ENCODE results near the gene ADAMTSL2. TPM values are rescaled to one million over a fixed set of nuclear protein-coding genes. Genes with fewer than 3 reads are reported as not detected.

The ADAMTSL2 gene
- total and polyA plus RNA-seq, 2 donors, result 2.2 to 8.9 TPM

- H3K4me3 ChIP-seq (ENCODE audit: low read depth, low read length), result no peak overlapping the region
- H3K36me3 ChIP-seq (ENCODE audit: insufficient read depth), result no peaks in the 10 kb centered on the region
- no peak overlapping the region for H3K27ac ChIP-seq (ENCODE audit: low read depth)
- no peak for DNase-seq (ENCODE audit: extremely low spot score)
- 87% methylated on average over 8 of the region's 8 CpGs for WGBS
- no peaks in the 10 kb centered on the region for H3K4me1 ChIP-seq (ENCODE audit: insufficient read depth)
Observed at GRCh38 chr9:133587051-133587450, 52.5 kb downstream of the ADAMTSL2 start.

- Histone ChIP-seq H3K4me3 (ENCODE audit: low read depth, low read length) (no peak overlapping the region), H3K36me3 (ENCODE audit: insufficient read depth) (no peaks in the 10 kb centered on the region), H3K4me1 (ENCODE audit: insufficient read depth) (no peaks in the 10 kb centered on the region), H3K27ac (ENCODE audit: low read depth) (no peak overlapping the region)
- 84% methylated on average over 6 of the region's 6 CpGs for WGBS
- DNase-seq (ENCODE audit: extremely low spot score), result no peak
Observed at GRCh38 chr9:133587466-133587865, 53.0 kb downstream of the ADAMTSL2 start.

- H3K4me1 ChIP-seq (ENCODE audit: insufficient read depth), result no peaks in the 10 kb centered on the region
- no peaks in the 10 kb centered on the region for H3K36me3 ChIP-seq (ENCODE audit: insufficient read depth)
- H3K27ac ChIP-seq (ENCODE audit: low read depth), result no peak overlapping the region
- H3K4me3 ChIP-seq (ENCODE audit: low read depth, low read length), result no peak overlapping the region
- WGBS, result 43% methylated on average over 19 of the region's 19 CpGs
- DNase-seq (ENCODE audit: extremely low spot score), result no peak
Observed at GRCh38 chr9:133589454-133590227, 55.1 kb downstream of the ADAMTSL2 start.

- Histone ChIP-seq H3K4me3 (ENCODE audit: low read depth, low read length) (no peak overlapping the region), H3K27ac (ENCODE audit: low read depth) (no peak overlapping the region), H3K4me1 (ENCODE audit: insufficient read depth) (no peaks in the 10 kb centered on the region), H3K36me3 (ENCODE audit: insufficient read depth) (no peaks in the 10 kb centered on the region)
- 68% methylated on average over 20 of the region's 20 CpGs for WGBS
- DNase-seq (ENCODE audit: extremely low spot score), result no peak
Observed at GRCh38 chr9:133590231-133590855, 55.8 kb downstream of the ADAMTSL2 start.

GRCh38 chr9:133591116-133591910 is 56.8 kb downstream of the ADAMTSL2 start:
- WGBS, result 89% methylated on average over 17 of the region's 17 CpGs
- Histone ChIP-seq H3K4me1 (ENCODE audit: insufficient read depth) (no peaks in the 10 kb centered on the region), H3K27ac (ENCODE audit: low read depth) (no peak overlapping the region), H3K4me3 (ENCODE audit: low read depth, low read length) (no peak overlapping the region), H3K36me3 (ENCODE audit: insufficient read depth) (no peaks in the 10 kb centered on the region)
- DNase-seq (ENCODE audit: extremely low spot score), result no peak

GRCh38 chr9:133591985-133592384 is 57.5 kb downstream of the ADAMTSL2 start:
- DNase-seq (ENCODE audit: extremely low spot score), result no peak
- Histone ChIP-seq H3K4me1 (ENCODE audit: insufficient read depth) (no peaks in the 10 kb centered on the region), H3K36me3 (ENCODE audit: insufficient read depth) (no peaks in the 10 kb centered on the region), H3K4me3 (ENCODE audit: low read depth, low read length) (no peak overlapping the region), H3K27ac (ENCODE audit: low read depth) (no peak overlapping the region)
- WGBS, result 66% methylated on average over 10 of the region's 10 CpGs

GRCh38 chr9:133592731-133593409 is 58.4 kb downstream of the ADAMTSL2 start:
- DNase-seq (ENCODE audit: extremely low spot score), result no peak
- no peak overlapping the region for H3K27ac ChIP-seq (ENCODE audit: low read depth)
- H3K4me1 ChIP-seq (ENCODE audit: insufficient read depth), result no peaks in the 10 kb centered on the region
- no peaks in the 10 kb centered on the region for H3K36me3 ChIP-seq (ENCODE audit: insufficient read depth)
- H3K4me3 ChIP-seq (ENCODE audit: low read depth, low read length), result no peak overlapping the region
- 77% methylated on average over 17 of the region's 17 CpGs for WGBS

GRCh38 chr9:133593587-133594253 is 59.2 kb downstream of the ADAMTSL2 start:
- Histone ChIP-seq H3K36me3 (ENCODE audit: insufficient read depth) (no peaks in the 10 kb centered on the region), H3K4me1 (ENCODE audit: insufficient read depth) (no peaks in the 10 kb centered on the region), H3K27ac (ENCODE audit: low read depth) (no peak overlapping the region), H3K4me3 (ENCODE audit: low read depth, low read length) (no peak overlapping the region)
- whole genome bisulfite sequencing, result 70% methylated on average over 15 of the region's 15 CpGs
- no peak for DNase-seq (ENCODE audit: extremely low spot score)

GRCh38 chr9:133594310-133594709 is 59.8 kb downstream of the ADAMTSL2 start:
- DNase-seq (ENCODE audit: extremely low spot score), result no peak
- no peak overlapping the region for H3K27ac ChIP-seq (ENCODE audit: low read depth)
- H3K4me3 ChIP-seq (ENCODE audit: low read depth, low read length), result no peak overlapping the region
- no peaks in the 10 kb centered on the region for H3K4me1 ChIP-seq (ENCODE audit: insufficient read depth)
- H3K36me3 ChIP-seq (ENCODE audit: insufficient read depth), result no peaks in the 10 kb centered on the region
- 93% methylated on average over 2 of the region's 2 CpGs for WGBS

- no peak overlapping the region for H3K27ac ChIP-seq (ENCODE audit: low read depth)
- H3K4me3 ChIP-seq (ENCODE audit: low read depth, low read length), result no peak overlapping the region
- H3K4me1 ChIP-seq (ENCODE audit: insufficient read depth), result no peaks in the 10 kb centered on the region
- WGBS, result 79% methylated on average over 8 of the region's 8 CpGs
- DNase-seq (ENCODE audit: extremely low spot score), result no peak
- H3K36me3 ChIP-seq (ENCODE audit: insufficient read depth), result no peaks in the 10 kb centered on the region
Observed at GRCh38 chr9:133595910-133596309, 61.4 kb downstream of the ADAMTSL2 start.

GRCh38 chr9:133597316-133597957 is 62.9 kb downstream of the ADAMTSL2 start:
- Histone ChIP-seq H3K4me3 (ENCODE audit: low read depth, low read length) (no peak overlapping the region), H3K36me3 (ENCODE audit: insufficient read depth) (no peaks in the 10 kb centered on the region), H3K27ac (ENCODE audit: low read depth) (no peak overlapping the region), H3K4me1 (ENCODE audit: insufficient read depth) (no peaks in the 10 kb centered on the region)
- no peak for DNase-seq (ENCODE audit: extremely low spot score)
- 82% methylated on average over 7 of the region's 7 CpGs for WGBS

GRCh38 chr9:133598978-133599377 is 64.5 kb downstream of the ADAMTSL2 start:
- H3K4me1 ChIP-seq (ENCODE audit: insufficient read depth), result no peaks in the 10 kb centered on the region
- 79% methylated on average over 7 of the region's 7 CpGs for WGBS
- H3K4me3 ChIP-seq (ENCODE audit: low read depth, low read length), result no peak overlapping the region
- DNase-seq (ENCODE audit: extremely low spot score), result no peak
- H3K36me3 ChIP-seq (ENCODE audit: insufficient read depth), result no peaks in the 10 kb centered on the region
- H3K27ac ChIP-seq (ENCODE audit: low read depth), result no peak overlapping the region

All from urinary bladder (tissue), 4 donors.